GM12878 (cell line): ENCODE measurements around the gene CBLB. TPM values are rescaled to one million over a fixed set of nuclear protein-coding genes. Genes with fewer than 3 reads are reported as not detected.
A peak's percentile ranks its signal among the peaks of the same experiment; 100 is the strongest.

Source experiments
- ATAC-seq: fragments of 200-7000 bp; cut with Tn5 transposase; 3 replicates; pipeline ENCODE4 v1.9.1; 2020; ENCODE audit warnings: mild to moderate bottlenecking, moderate library complexity
- BruUV-seq: library from RNA; stranded (reverse); fragments of 400-500 nt; replicated peaks from 2 replicates; lab custom pipeline; 2021; lab: Mats Ljungman, UMichigan
- CTCF ChIA-PET: fragments of 300-600 bp; sonication (Branson Sonifier 250); formaldehyde crosslinking; extraction: SDS; loops from one replicate; lab custom pipeline; 2021; ENCODE audit warnings: inconsistent platforms; lab: Yijun Ruan, JAX
- POLR2A ChIA-PET: fragments of 350-600 bp; formaldehyde crosslinking; extraction: SDS; loops from one replicate; lab custom pipeline; 2021; ENCODE audit warnings: inconsistent platforms; lab: Charles Lee
- RAD21 ChIA-PET: fragments of 300-600 bp; sonication (Branson Sonifier 250); formaldehyde crosslinking; loops from one replicate; lab custom pipeline; 2023; ENCODE audit warnings: antibody characterized with exemption; ENCODE audit not compliant: unreplicated experiment; lab: Charles Lee
- SMC1A ChIA-PET: fragments of 300-600 bp; sonication (Branson Sonifier 250); formaldehyde crosslinking; loops from one replicate; lab custom pipeline; 2023; ENCODE audit not compliant: unreplicated experiment, uncharacterized antibody; lab: Charles Lee
- DNase-seq: peaks from one replicate; pipeline ENCODE4 v3.0.0-alpha.2; 2011; ENCODE audit warnings: low read depth, low spot score
- FAIRE-seq: peaks from 3 replicates; lab custom pipeline; 2011; peaks lifted over from hg19 to GRCh38; lab: Jason Lieb, UNC
- H2AFZ ChIP-seq: 2 replicates; pipeline ENCODE4 v1.6.0; 2011; ENCODE audit warnings: low read depth, low read length, control low read depth; ENCODE audit not compliant: control insufficient read depth
- H3K27ac ChIP-seq: 2 replicates; pipeline ENCODE4 v1.5.1; 2011; ENCODE audit warnings: control low read depth; ENCODE audit not compliant: control insufficient read depth, insufficient read depth
- H3K27me3 ChIP-seq, 2 experiments: replicated peaks in 1 of 2; 2 replicates each; pipeline versions ENCODE4 v1.6.0 to v1.6.1; 2011; ENCODE audit warnings: low read length in 1 of 2; ENCODE audit not compliant: control insufficient read depth in 2 of 2, insufficient read depth in 2 of 2
- H3K36me3 ChIP-seq, 2 experiments: 2 replicates each; pipeline ENCODE4 v1.5.1; 2011; ENCODE audit warnings: low read length in 1 of 2; ENCODE audit not compliant: control insufficient read depth in 2 of 2, insufficient read depth in 2 of 2
- H3K4me1 ChIP-seq: 2 replicates; pipeline ENCODE4 v1.6.1; 2011; ENCODE audit warnings: mild to moderate bottlenecking, low read length, moderate library complexity, mixed read lengths; ENCODE audit not compliant: control insufficient read depth, insufficient read depth
- H3K4me2 ChIP-seq: 2 replicates; pipeline ENCODE4 v1.6.0; 2011; ENCODE audit warnings: control low read depth; ENCODE audit not compliant: control insufficient read depth, insufficient read depth
- H3K4me3 ChIP-seq: fragments of 200-600 bp; sonication (generic); 2 replicates; pipeline ENCODE4 v1.5.1; 2016
- H3K79me2 ChIP-seq: 2 replicates; pipeline ENCODE4 v1.6.0; 2011; ENCODE audit warnings: low read length; ENCODE audit not compliant: control insufficient read depth, insufficient read depth
- H3K9ac ChIP-seq: 2 replicates; pipeline ENCODE4 v1.8.0; 2011; ENCODE audit warnings: low read length, control low read depth, mixed read lengths; ENCODE audit not compliant: control insufficient read depth, insufficient read depth
- H3K9me3 ChIP-seq: replicated peaks from 3 replicates; pipeline ENCODE4 v1.5.1; 2011; ENCODE audit warnings: mild to moderate bottlenecking, low read length; ENCODE audit not compliant: control insufficient read depth, insufficient read depth
- H4K20me1 ChIP-seq: 2 replicates; pipeline ENCODE4 v1.6.0; 2011; ENCODE audit not compliant: control insufficient read depth, insufficient read depth
- CHD4 ChIP-seq: fragments of 200-600 bp; sonication (generic); IDR thresholded peaks from 2 replicates; pipeline ENCODE4 v1.6.1; 2016; ENCODE audit warnings: mild to moderate bottlenecking
- EED ChIP-seq: sonication (generic); IDR thresholded peaks from 2 replicates; pipeline ENCODE4 v1.6.1; 2016; ENCODE audit warnings: antibody characterized with exemption, low read depth
- MEF2B ChIP-seq: fragments of 450-650 bp; IDR thresholded peaks from 2 replicates; pipeline ENCODE4 v1.6.1; 2018; ENCODE audit warnings: mild to moderate bottlenecking, moderate library complexity; ENCODE audit not compliant: partially characterized antibody, poor library complexity, severe bottlenecking
- RAD21 ChIP-seq: IDR thresholded peaks from 2 replicates; pipeline ENCODE4 v1.6.1; 2011; ENCODE audit warnings: mild to moderate bottlenecking, low read depth, low read length, moderate library complexity; ENCODE audit not compliant: insufficient read depth
- ZNF622 ChIP-seq: fragments of 450-650 bp; IDR thresholded peaks from 2 replicates; pipeline ENCODE4 v1.6.1; 2017; ENCODE audit warnings: mild to moderate bottlenecking, inconsistent platforms
- WGBS: methylation state at CpG from one replicate; pipeline ENCODE4 v1.1.6; 2016; ENCODE audit warnings: low lambda C conversion rate; ENCODE audit not compliant: insufficient replicate concordance, insufficient coverage; ENCODE audit errors: missing lambda C conversion rate; 5-methylcytosine and 5-hydroxymethylcytosine counted together
- in situ Hi-C: fragments of 300-500 bp; cut with MboI; formaldehyde crosslinking; loops from 9 replicates; pipeline ENCODE4 v1.14.3; 2018; ENCODE audit warnings: mixed read lengths
- intact Hi-C: fragments of 100-400 bp; cut with micrococcal nuclease; formaldehyde crosslinking; loops from one replicate; pipeline ENCODE4 v1.14.2; 2022; ENCODE audit not compliant: unreplicated experiment
- polyA plus RNA-seq, 11 experiments: library from polyadenylated mRNA; depleted of rRNA in 4 of 11; unstranded in 6 of 11; stranded (reverse) in 5 of 11; fragments of >200 nt; fragmentation: Nextera tagmentation in 4 of 11; fragmentation: Illumina TruSeq in 1 of 11; extraction: Ambion mirVana in 4 of 11; extraction: Trizol in 1 of 11; gene quantifications; 1 replicate in 1 of 11; 2 replicates in 10 of 11; pipeline versions ENCODE4 v1.2.1 to v1.2.3, GENCODE V29; 2011 to 2016; ENCODE audit warnings: inconsistent platforms in 2 of 11, missing spikeins in 2 of 11, low read depth in 1 of 11
- total RNA-seq, 4 experiments: library from RNA; depleted of rRNA in 3 of 4; stranded (reverse); fragments of >200 nt in 3 of 4; fragmentation: Illumina TruSeq in 1 of 4; extraction: Trizol in 1 of 4; gene quantifications; 2 replicates each; pipeline versions ENCODE4 v1.2.1 to v1.2.3, GENCODE V29; 2013 to 2021
- TF ChIP-seq, protein P1 (sequence below): fragments of 450-650 bp; formaldehyde crosslinking; IDR thresholded peaks from 2 replicates; pipeline ENCODE4 v1.4.0; 2022; ENCODE audit warnings: mild to moderate bottlenecking, moderate library complexity
- TF ChIP-seq, protein P2 (sequence below): fragments of 450-650 bp; IDR thresholded peaks from 2 replicates; pipeline ENCODE4 v1.6.1; 2017; ENCODE audit warnings: mild to moderate bottlenecking, low read depth, inconsistent platforms; ENCODE audit not compliant: poor library complexity, severe bottlenecking

Gene CBLB
- total and polyA plus RNA-seq, 10 of the 15 experiments (the other 5 are each of a cell fraction or from before 2014, with no cell fraction given) = 17.2 to 107 (median 41.9) TPM

GRCh38 chr3:105827959-105828358 lies 40.9 kb downstream of the CBLB start:
- Histone ChIP-seq H2AFZ (no peak overlapping the region), H3K4me3 (no peak overlapping the region), H3K9ac (no peak overlapping the region), H3K27ac (peak overlapping the region; percentile 81), H3K36me3 (peaks cover 0 to 4% of the 10 kb centered on the region in 2 experiments; a peak in 2 of 4 replicates), H3K4me1 (peaks cover 44% of the 10 kb centered on the region), H3K27me3 (no peaks in the 10 kb centered on the region), H3K9me3 (peaks cover 3% of the 10 kb centered on the region; the same call in 2 of the 3 replicates)
- in situ Hi-C loops (no loop called here), intact Hi-C loops (loop anchor here (2.0 to 5.0 kb wide), 2 partner anchors 25 to 39 kb away; partner anchors contain the start of gene CBLB)
- 100% methylated on average over 2 of the region's 2 CpGs for WGBS
- peak; percentile 23 for ATAC-seq
- ChIA-PET SMC1A (interaction anchor here (1.1 to 13.7 kb wide), 16 partner anchors 10 to 475 kb away, joined by 3 to 154 read pairs (median 8); no protein-coding TSS in a partner anchor), POLR2A (interaction anchor here (1.5 to 4.2 kb wide), 5 partner anchors 9 to 29 kb away, joined by 4 to 29 read pairs (median 7); no protein-coding TSS in a partner anchor), CTCF (interaction anchor here (0.6 to 1.7 kb wide), 6 partner anchors 9 to 781 kb away, joined by 3 to 6 read pairs (median 4); no protein-coding TSS in a partner anchor)
- DNase-seq = no peak
- TF ChIP-seq RAD21 (0 out of 2 replicates have a peak, but pooled peaks have one; percentile 6), CHD4 (no peak), EED (peak; percentile 53), MEF2B (no peak), ZNF622 (no peak)
- TF ChIP-seq, protein P1, sequence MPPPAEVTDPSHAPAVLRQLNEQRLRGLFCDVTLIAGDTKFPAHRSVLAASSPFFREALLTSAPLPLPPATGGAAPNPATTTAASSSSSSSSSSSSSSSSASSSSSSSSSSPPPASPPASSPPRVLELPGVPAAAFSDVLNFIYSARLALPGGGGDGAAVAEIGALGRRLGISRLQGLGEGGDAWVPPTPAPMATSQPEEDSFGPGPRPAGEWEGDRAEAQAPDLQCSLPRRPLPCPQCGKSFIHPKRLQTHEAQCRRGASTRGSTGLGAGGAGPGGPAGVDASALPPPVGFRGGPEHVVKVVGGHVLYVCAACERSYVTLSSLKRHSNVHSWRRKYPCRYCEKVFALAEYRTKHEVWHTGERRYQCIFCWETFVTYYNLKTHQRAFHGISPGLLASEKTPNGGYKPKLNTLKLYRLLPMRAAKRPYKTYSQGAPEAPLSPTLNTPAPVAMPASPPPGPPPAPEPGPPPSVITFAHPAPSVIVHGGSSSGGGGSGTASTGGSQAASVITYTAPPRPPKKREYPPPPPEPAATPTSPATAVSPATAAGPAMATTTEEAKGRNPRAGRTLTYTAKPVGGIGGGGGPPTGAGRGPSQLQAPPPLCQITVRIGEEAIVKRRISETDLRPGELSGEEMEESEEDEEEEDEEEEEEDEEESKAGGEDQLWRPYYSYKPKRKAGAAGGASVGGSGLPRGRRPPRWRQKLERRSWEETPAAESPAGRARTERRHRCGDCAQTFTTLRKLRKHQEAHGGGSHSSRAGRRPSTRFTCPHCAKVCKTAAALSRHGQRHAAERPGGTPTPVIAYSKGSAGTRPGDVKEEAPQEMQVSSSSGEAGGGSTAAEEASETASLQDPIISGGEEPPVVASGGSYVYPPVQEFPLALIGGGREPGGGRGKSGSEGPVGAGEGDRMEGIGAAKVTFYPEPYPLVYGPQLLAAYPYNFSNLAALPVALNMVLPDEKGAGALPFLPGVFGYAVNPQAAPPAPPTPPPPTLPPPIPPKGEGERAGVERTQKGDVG (CRISPR knock-in tag) = 0 out of 2 replicates have a peak, but pooled peaks have one; percentile 8
- TF ChIP-seq, protein P2, sequence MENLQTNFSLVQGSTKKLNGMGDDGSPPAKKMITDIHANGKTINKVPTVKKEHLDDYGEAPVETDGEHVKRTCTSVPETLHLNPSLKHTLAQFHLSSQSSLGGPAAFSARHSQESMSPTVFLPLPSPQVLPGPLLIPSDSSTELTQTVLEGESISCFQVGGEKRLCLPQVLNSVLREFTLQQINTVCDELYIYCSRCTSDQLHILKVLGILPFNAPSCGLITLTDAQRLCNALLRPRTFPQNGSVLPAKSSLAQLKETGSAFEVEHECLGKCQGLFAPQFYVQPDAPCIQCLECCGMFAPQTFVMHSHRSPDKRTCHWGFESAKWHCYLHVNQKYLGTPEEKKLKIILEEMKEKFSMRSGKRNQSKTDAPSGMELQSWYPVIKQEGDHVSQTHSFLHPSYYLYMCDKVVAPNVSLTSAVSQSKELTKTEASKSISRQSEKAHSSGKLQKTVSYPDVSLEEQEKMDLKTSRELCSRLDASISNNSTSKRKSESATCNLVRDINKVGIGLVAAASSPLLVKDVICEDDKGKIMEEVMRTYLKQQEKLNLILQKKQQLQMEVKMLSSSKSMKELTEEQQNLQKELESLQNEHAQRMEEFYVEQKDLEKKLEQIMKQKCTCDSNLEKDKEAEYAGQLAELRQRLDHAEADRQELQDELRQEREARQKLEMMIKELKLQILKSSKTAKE = no peak
- TF ChIP-seq, all 136 proteins: peak for 3
- RAD21 ChIA-PET = interaction anchor here (0.8 to 4.7 kb wide), 19 partner anchors 11 to 508 kb away, joined by 3 to 86 read pairs (median 7); no protein-coding TSS in a partner anchor
- Histone ChIP-seq H3K4me2 (no peak overlapping the region), H3K79me2 (peaks cover 37% of the 10 kb centered on the region), H4K20me1 (no peaks in the 10 kb centered on the region)
- no peak for FAIRE-seq
- BruUV-seq = no TSS peak
